HS-27A (cell line): ENCODE results near the gene MYCBP.

Experiments
- DNase-seq: peaks from one replicate; pipeline ENCODE4 v3.0.0-alpha.2; 2012; ENCODE audit warnings: low read depth, missing footprints

MYCBP gene

GRCh38 chr1:38820860-38821259, 52.3 kb downstream of the MYCBP start:
- no peak for DNase-seq

DNA sequence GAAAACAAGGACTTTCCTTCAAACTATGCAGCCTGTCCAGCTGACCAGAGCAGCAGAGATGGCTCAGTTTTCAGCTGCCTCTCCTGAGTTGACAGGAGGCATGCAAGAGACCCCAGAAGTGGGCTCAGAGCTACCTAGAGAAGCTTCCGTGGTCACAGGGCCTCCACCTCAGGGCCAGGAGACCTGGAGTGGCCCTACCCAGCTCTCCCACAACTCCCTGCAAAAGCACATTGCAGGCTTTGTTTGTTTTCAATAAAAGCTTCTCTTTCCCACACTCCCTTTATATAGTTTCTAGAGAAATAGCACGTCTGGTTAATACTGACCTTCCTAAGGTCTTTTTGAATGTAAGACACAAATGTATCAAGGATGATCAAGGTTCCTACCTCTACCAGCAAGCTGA, 53.6 kb downstream of the MYCBP start:
- DNase-seq: no peak

DNA sequence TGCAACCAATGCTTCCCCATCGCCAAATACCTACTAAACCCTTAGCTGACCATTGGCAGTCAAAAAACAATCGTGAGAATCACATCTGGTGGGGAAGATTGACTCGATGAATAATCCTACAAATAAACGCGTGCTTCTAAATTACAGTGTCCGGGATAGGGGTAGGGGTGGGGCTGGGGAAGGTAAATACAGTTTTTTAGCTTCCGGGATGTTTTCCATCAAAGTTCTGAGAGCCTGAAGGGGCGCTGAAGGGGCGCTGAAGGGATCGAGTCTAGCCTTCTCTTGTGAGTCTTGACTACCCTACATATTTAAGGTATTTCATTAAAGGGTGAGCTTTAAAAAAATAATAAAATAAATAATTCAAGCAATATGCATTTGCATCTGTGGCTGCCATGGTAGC, 54.1 kb downstream of the MYCBP start:
- no peak for DNase-seq

- DNase-seq: no peak
Observed at GRCh38 chr1:38818175-38818976, 54.8 kb downstream of the MYCBP start.

- DNase-seq: no peak
Observed at GRCh38 chr1:38817267-38818174, 55.6 kb downstream of the MYCBP start.

- no peak for DNase-seq
Observed at GRCh38 chr1:38815903-38816627, 57.1 kb downstream of the MYCBP start.

GRCh38 chr1:38814984-38815464, 58.1 kb downstream of the MYCBP start:
- no peak for DNase-seq

- no peak for DNase-seq
Observed at GRCh38 chr1:38814444-38814983, 58.6 kb downstream of the MYCBP start.

DNA sequence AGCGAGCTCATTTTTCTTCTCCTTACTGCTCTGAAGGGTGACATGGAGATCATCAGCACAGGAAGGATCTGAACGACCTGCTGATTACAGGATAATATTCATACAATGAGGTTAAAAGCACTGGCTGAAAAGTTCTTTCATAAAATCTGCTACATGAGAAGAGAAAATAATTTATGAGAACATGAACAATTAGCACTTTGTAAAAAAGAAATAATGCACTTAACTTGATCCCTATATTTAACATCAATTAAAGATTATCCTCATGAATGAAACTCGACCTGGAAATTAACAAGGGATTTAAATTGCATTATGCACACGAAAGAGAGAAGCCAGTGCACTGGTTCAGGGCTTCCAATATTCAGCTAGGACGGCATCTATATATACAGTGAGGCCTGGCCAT, 60.2 kb downstream of the MYCBP start:
- DNase-seq: no peak
